ENCODE data around the gene HDAC4.

HDAC4 gene

GRCh38 chr2:239343946-239344856, 56.6 kb downstream of the HDAC4 start:
- no peak for DNase-seq

GRCh38 chr2:239343460-239343859, 57.4 kb downstream of the HDAC4 start:
- DNase-seq: no peak

- no peak for DNase-seq
Measured at GRCh38 chr2:239341840-239342239, 59.0 kb downstream of the HDAC4 start.

GRCh38 chr2:239341146-239341732, 59.6 kb downstream of the HDAC4 start:
- DNase-seq: no peak

GRCh38 chr2:239339726-239340601, 60.9 kb downstream of the HDAC4 start:
- DNase-seq: no peak

GRCh38 chr2:239339241-239339640, 61.6 kb downstream of the HDAC4 start:
- no peak for DNase-seq

- no peak for DNase-seq
Measured at GRCh38 chr2:239337877-239338484, 62.8 kb downstream of the HDAC4 start.

GRCh38 chr2:239337122-239337876, 63.5 kb downstream of the HDAC4 start:
- no peak for DNase-seq

GRCh38 chr2:239331560-239331959, 69.3 kb downstream of the HDAC4 start:
- no peak for DNase-seq

- DNase-seq: no peak
Measured at GRCh38 chr2:239330836-239331235, 70.0 kb downstream of the HDAC4 start.

- DNase-seq: no peak
Measured at GRCh38 chr2:239329972-239330572, 70.7 kb downstream of the HDAC4 start.

GRCh38 chr2:239329284-239329971, 71.4 kb downstream of the HDAC4 start:
- DNase-seq: no peak

GRCh38 chr2:239328351-239329191, 72.2 kb downstream of the HDAC4 start:
- DNase-seq: no peak

- no peak for DNase-seq
Measured at GRCh38 chr2:239327536-239328350, 73.1 kb downstream of the HDAC4 start.

- no peak for DNase-seq
Measured at GRCh38 chr2:239326831-239327535, 73.8 kb downstream of the HDAC4 start.

- DNase-seq: no peak
Measured at GRCh38 chr2:239324456-239324855, 76.4 kb downstream of the HDAC4 start.

GRCh38 chr2:239323447-239323846, 77.4 kb downstream of the HDAC4 start:
- DNase-seq: no peak

- DNase-seq: no peak
Measured at GRCh38 chr2:239322416-239323086, 78.3 kb downstream of the HDAC4 start.

All from T1000 (cell line).